ENCODE measurements around the gene PSD4.
A peak's percentile ranks its signal among the peaks of the same experiment; 100 is the strongest.

The PSD4 gene

GRCh38 chr2:113167962-113168340 is 5.8 kb upstream of the PSD4 start:
- Histone ChIP-seq H3K27me3 (ENCODE audit: control insufficient read depth in 1 of 2, insufficient read depth in 2 of 2, low read length in 2 of 2) (no peaks in the 10 kb centered on the region), H3K9me3 (ENCODE audit: control insufficient read depth in 1 of 2, low read length in 2 of 2) (no peaks in the 10 kb centered on the region), H3K4me3 (ENCODE audit: low read depth in 1 of 2, low read length in 2 of 2) (no peak overlapping the region), H3K4me1 (ENCODE audit: control insufficient read depth in 1 of 2, insufficient read depth in 2 of 2, low read length in 2 of 2) (peaks cover 43 to 52% of the 10 kb centered on the region in 2 donors), H3K27ac (ENCODE audit: low read depth, low read length) (peak overlapping the region; percentile 63), H3K36me3 (ENCODE audit: control insufficient read depth in 1 of 2, insufficient read depth in 2 of 2, low read length in 2 of 2) (no peaks in the 10 kb centered on the region), H3K9ac (ENCODE audit: low read depth in 1 of 2, low read length in 2 of 2) (peak overlapping the region in 1 of 2 donors; percentile 34)

- H3K4me1 ChIP-seq (ENCODE audit: control insufficient read depth in 1 of 2, insufficient read depth in 2 of 2, low read length in 2 of 2), result peaks cover 48 to 56% of the 10 kb centered on the region in 2 donors
- H3K4me3 ChIP-seq (ENCODE audit: low read depth in 1 of 2, low read length in 2 of 2), result no peak overlapping the region
- H3K9ac ChIP-seq (ENCODE audit: low read depth in 1 of 2, low read length in 2 of 2), result no peak overlapping the region
- H3K27ac ChIP-seq (ENCODE audit: low read depth, low read length), result no peak overlapping the region
- no peaks in the 10 kb centered on the region for H3K36me3 ChIP-seq (ENCODE audit: control insufficient read depth in 1 of 2, insufficient read depth in 2 of 2, low read length in 2 of 2)
- H3K27me3 ChIP-seq (ENCODE audit: control insufficient read depth in 1 of 2, insufficient read depth in 2 of 2, low read length in 2 of 2), result no peaks in the 10 kb centered on the region
- no peaks in the 10 kb centered on the region for H3K9me3 ChIP-seq (ENCODE audit: control insufficient read depth in 1 of 2, low read length in 2 of 2)
These were observed 4.7 kb upstream of the PSD4 start for GRCh38 chr2:113169002-113169530.

DNA sequence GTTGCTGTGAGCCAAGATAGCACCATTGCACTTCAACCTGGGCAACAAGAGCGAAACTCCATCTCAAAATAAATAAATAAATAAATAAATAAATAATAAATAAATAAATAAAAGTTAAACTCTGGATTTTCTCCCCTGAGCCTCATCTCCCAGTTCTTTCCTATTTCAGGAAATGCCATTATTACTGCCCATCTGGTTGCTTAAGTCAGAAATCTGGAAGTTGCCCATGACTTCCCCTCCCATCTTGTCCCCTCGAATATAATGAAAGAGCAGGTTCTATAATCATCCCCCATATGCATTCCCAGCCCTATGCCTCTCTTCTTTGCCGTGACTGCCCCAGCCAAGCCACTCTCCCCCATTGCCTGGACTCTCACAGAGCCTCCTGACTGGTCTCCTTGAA is 4.2 kb upstream of the PSD4 start:
- H3K4me3 ChIP-seq (ENCODE audit: low read depth in 1 of 2, low read length in 2 of 2), result no peak overlapping the region
- H3K27ac ChIP-seq (ENCODE audit: low read depth, low read length), result no peak overlapping the region
- no peaks in the 10 kb centered on the region for H3K27me3 ChIP-seq (ENCODE audit: control insufficient read depth in 1 of 2, insufficient read depth in 2 of 2, low read length in 2 of 2)
- H3K9ac ChIP-seq (ENCODE audit: low read depth in 1 of 2, low read length in 2 of 2), result no peak overlapping the region
- H3K36me3 ChIP-seq (ENCODE audit: control insufficient read depth in 1 of 2, insufficient read depth in 2 of 2, low read length in 2 of 2), result no peaks in the 10 kb centered on the region
- peaks cover 42 to 51% of the 10 kb centered on the region in 2 donors for H3K4me1 ChIP-seq (ENCODE audit: control insufficient read depth in 1 of 2, insufficient read depth in 2 of 2, low read length in 2 of 2)
- no peaks in the 10 kb centered on the region for H3K9me3 ChIP-seq (ENCODE audit: control insufficient read depth in 1 of 2, low read length in 2 of 2)

DNA sequence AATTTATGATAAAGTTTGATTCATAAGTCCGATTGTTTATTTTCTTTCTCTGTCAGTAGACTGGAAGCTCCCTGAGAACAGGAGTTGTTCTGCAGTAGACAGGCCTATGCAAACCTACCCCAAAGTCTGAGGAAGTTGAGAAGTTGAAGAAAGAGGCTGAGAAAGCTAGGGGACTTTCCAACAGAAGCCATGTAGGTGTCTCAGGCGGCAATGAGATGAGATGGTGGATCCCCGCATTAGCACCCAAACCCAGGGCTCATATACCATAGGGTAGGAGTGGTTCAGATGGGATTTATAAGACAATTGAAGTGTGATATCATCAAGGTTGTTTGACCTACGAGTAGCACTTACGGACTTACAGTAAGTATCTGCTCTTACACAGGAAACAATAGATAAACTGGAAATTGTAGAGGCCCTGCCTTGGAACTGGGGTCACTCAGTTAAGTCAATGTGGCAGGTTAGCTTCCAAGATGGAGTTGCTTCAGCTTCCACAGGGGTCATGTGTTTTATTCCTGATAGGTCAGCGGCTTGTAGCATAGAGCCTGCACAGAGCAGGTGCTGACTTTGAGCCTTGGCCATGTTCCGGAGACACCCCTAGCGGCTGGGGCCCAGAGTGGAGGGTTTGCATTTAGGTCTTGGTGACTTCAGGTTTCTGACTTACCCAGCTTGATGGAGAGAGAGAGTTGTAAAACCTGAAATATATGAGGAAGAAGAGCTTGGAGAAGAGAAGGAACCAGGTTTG is 2.3 kb upstream of the PSD4 start:
- no peaks in the 10 kb centered on the region for H3K36me3 ChIP-seq (ENCODE audit: control insufficient read depth in 1 of 2, insufficient read depth in 2 of 2, low read length in 2 of 2)
- peaks cover 44 to 46% of the 10 kb centered on the region in 2 donors for H3K4me1 ChIP-seq (ENCODE audit: control insufficient read depth in 1 of 2, insufficient read depth in 2 of 2, low read length in 2 of 2)
- no peaks in the 10 kb centered on the region for H3K9me3 ChIP-seq (ENCODE audit: control insufficient read depth in 1 of 2, low read length in 2 of 2)
- H3K9ac ChIP-seq (ENCODE audit: low read depth in 1 of 2, low read length in 2 of 2), result no peak overlapping the region
- H3K27me3 ChIP-seq (ENCODE audit: control insufficient read depth in 1 of 2, insufficient read depth in 2 of 2, low read length in 2 of 2), result no peaks in the 10 kb centered on the region
- no peak overlapping the region for H3K27ac ChIP-seq (ENCODE audit: low read depth, low read length)
- H3K4me3 ChIP-seq (ENCODE audit: low read depth in 1 of 2, low read length in 2 of 2), result no peak overlapping the region

DNA sequence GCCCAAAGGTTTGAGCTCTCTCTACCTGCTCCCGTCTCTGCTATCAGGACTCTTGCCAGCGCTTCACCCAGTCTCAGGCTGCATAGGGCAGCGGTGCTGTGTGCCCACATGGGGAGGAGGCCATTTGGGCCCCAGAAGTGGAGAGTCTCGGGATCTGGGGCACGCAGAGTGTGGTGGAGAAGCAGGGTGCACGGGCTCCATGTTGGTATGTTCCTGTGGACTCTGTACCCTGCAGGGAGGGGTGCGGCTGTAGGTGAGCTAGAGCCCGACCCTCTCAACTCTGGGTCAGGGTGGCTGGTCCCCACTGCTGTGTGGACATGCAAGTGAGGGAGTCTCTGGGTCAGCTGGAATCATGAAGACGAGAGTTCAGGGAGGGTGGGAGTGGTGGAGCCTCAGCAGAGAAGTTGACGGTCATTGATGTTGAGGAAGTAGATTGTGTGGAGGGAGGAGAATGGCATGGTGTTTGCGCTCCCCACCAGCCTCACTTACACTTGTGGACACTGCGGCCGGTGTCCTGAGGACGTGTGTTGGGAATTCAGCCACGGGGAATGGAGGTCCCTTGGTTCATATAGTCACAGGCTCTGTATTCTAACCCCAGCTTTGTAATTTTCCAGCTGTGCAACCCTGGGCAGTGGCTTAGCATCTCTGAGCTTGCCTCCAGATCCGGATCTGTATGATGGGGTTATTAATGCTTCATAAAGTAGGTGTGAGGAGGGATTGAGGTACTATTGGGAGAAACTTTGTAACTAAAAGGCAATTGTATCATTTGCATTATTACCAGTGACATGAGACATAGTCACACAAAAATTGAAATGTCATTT is 840 bp upstream of the PSD4 start:
- Histone ChIP-seq H3K27ac (ENCODE audit: low read depth, low read length) (no peak overlapping the region), H3K9ac (ENCODE audit: low read depth in 1 of 2, low read length in 2 of 2) (no peak overlapping the region), H3K27me3 (ENCODE audit: control insufficient read depth in 1 of 2, insufficient read depth in 2 of 2, low read length in 2 of 2) (no peaks in the 10 kb centered on the region), H3K36me3 (ENCODE audit: control insufficient read depth in 1 of 2, insufficient read depth in 2 of 2, low read length in 2 of 2) (no peaks in the 10 kb centered on the region), H3K9me3 (ENCODE audit: control insufficient read depth in 1 of 2, low read length in 2 of 2) (no peaks in the 10 kb centered on the region), H3K4me1 (ENCODE audit: control insufficient read depth in 1 of 2, insufficient read depth in 2 of 2, low read length in 2 of 2) (peaks cover 41 to 44% of the 10 kb centered on the region in 2 donors), H3K4me3 (ENCODE audit: low read depth in 1 of 2, low read length in 2 of 2) (peak overlapping the region in 1 of 2 donors; percentile 69)

DNA sequence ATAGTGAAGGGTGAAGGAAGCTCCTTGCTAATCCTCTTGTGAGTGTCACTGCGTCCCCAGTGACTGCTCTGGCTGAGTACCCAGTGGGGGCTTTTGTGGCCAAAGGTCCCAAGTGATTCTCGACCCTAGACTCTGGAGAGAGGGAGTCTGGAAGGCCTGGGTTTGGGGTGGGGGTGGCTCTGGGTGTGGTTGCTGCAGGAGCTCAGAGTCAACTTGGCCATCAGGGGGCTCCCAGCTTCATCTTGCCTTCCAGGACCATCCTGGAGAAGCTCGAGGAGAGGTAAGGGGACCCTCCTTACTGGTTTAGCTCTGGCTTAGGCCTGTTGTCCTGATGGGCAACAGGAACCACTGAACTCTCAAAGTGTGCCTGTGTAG is 592 bp downstream of the PSD4 start:
- peaks cover 36 to 47% of the 10 kb centered on the region in 2 donors for H3K4me1 ChIP-seq (ENCODE audit: control insufficient read depth in 1 of 2, insufficient read depth in 2 of 2, low read length in 2 of 2)
- H3K27me3 ChIP-seq (ENCODE audit: control insufficient read depth in 1 of 2, insufficient read depth in 2 of 2, low read length in 2 of 2), result no peaks in the 10 kb centered on the region
- peak overlapping the region; percentile 69 to 72 for H3K4me3 ChIP-seq (ENCODE audit: low read depth in 1 of 2, low read length in 2 of 2)
- H3K36me3 ChIP-seq (ENCODE audit: control insufficient read depth in 1 of 2, insufficient read depth in 2 of 2, low read length in 2 of 2), result no peaks in the 10 kb centered on the region
- no peak overlapping the region for H3K27ac ChIP-seq (ENCODE audit: low read depth, low read length)
- H3K9me3 ChIP-seq (ENCODE audit: control insufficient read depth in 1 of 2, low read length in 2 of 2), result no peaks in the 10 kb centered on the region
- peak overlapping the region in 1 of 2 donors; percentile 54 for H3K9ac ChIP-seq (ENCODE audit: low read depth in 1 of 2, low read length in 2 of 2)

DNA sequence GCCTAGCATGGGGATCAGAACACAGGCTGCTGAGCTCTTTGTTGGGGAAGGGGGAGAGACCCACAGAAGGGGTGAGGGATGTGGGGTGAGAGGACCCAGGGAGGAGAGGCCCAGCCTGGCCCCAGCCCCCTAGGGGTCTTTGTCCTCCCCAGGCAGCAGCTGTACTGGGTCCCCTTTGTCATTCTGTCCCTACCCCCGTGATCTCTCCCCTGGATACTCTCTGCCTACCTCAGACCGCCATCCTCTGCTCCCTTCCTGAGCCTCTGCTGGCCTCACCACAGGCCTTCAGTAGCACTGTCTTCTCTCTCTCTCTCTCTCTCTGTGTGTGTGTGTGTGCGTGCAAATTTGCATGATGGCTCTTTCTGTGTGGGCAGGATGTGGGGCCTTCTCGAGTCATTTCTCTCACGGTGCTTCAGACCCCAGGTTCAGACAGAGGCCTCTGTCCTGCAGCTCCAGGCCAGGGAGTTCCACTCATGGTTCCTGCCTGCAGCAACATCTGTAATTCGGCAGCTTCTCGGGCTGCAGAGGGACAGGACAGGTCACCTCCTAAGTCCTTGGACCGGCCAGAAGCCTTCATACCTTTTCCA is 1.4 kb downstream of the PSD4 start:
- Histone ChIP-seq H3K4me3 (ENCODE audit: low read depth in 1 of 2, low read length in 2 of 2) (peak overlapping the region; percentile 69 to 72), H3K9ac (ENCODE audit: low read depth in 1 of 2, low read length in 2 of 2) (peak overlapping the region; percentile 15 to 54), H3K4me1 (ENCODE audit: control insufficient read depth in 1 of 2, insufficient read depth in 2 of 2, low read length in 2 of 2) (peaks cover 44 to 52% of the 10 kb centered on the region in 2 donors), H3K27ac (ENCODE audit: low read depth, low read length) (no peak overlapping the region), H3K9me3 (ENCODE audit: control insufficient read depth in 1 of 2, low read length in 2 of 2) (no peaks in the 10 kb centered on the region), H3K27me3 (ENCODE audit: control insufficient read depth in 1 of 2, insufficient read depth in 2 of 2, low read length in 2 of 2) (no peaks in the 10 kb centered on the region), H3K36me3 (ENCODE audit: control insufficient read depth in 1 of 2, insufficient read depth in 2 of 2, low read length in 2 of 2) (no peaks in the 10 kb centered on the region)

GRCh38 chr2:113175736-113176695 is 2.2 kb downstream of the PSD4 start:
- Histone ChIP-seq H3K9ac (ENCODE audit: low read depth in 1 of 2, low read length in 2 of 2) (peak overlapping the region; percentile 15 to 21), H3K36me3 (ENCODE audit: control insufficient read depth in 1 of 2, insufficient read depth in 2 of 2, low read length in 2 of 2) (no peaks in the 10 kb centered on the region), H3K4me3 (ENCODE audit: low read depth in 1 of 2, low read length in 2 of 2) (peak overlapping the region; percentile 69 to 72), H3K27ac (ENCODE audit: low read depth, low read length) (no peak overlapping the region), H3K4me1 (ENCODE audit: control insufficient read depth in 1 of 2, insufficient read depth in 2 of 2, low read length in 2 of 2) (peaks cover 51 to 59% of the 10 kb centered on the region in 2 donors), H3K9me3 (ENCODE audit: control insufficient read depth in 1 of 2, low read length in 2 of 2) (no peaks in the 10 kb centered on the region), H3K27me3 (ENCODE audit: control insufficient read depth in 1 of 2, insufficient read depth in 2 of 2, low read length in 2 of 2) (no peaks in the 10 kb centered on the region)

DNA sequence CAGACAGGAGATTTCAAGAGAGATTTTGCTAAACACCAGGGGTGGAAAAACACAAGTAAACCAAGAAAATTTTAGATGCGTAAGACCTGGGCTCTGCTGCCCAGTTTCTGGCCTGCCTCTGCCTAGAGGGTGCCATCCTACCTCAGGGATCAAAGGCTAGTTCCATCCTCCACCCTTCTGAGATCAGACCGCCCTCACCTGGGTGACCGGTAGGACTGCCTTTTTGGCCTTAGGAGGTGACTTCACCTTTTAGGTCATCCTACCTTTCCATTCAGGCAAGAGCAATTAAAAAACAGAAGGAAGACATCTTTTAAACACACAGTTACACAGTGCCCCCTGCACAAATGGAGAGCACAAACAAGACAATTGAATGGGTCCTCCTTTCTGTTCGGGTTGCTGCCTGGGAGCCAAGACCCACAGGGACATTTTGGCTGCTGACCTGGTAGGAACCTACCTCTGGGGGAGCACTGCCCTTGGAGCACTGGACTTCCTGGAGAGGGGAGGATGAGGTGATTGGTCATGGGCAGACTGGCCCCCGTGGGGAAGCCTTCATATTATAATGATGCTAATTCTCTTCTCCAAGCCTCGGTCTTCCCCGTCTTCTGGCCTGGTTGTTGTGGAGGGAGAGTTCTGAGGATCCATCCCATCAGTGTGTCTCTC is 3.1 kb downstream of the PSD4 start:
- no peak overlapping the region for H3K27ac ChIP-seq (ENCODE audit: low read depth, low read length)
- peak overlapping the region; percentile 69 to 72 for H3K4me3 ChIP-seq (ENCODE audit: low read depth in 1 of 2, low read length in 2 of 2)
- peaks cover 59 to 67% of the 10 kb centered on the region in 2 donors for H3K4me1 ChIP-seq (ENCODE audit: control insufficient read depth in 1 of 2, insufficient read depth in 2 of 2, low read length in 2 of 2)

More for the DNA sequence above, 3.1 kb downstream of the PSD4 start:
- Histone ChIP-seq H3K9me3 (ENCODE audit: control insufficient read depth in 1 of 2, low read length in 2 of 2) (no peaks in the 10 kb centered on the region), H3K36me3 (ENCODE audit: control insufficient read depth in 1 of 2, insufficient read depth in 2 of 2, low read length in 2 of 2) (peaks cover 0 to 4% of the 10 kb centered on the region in 2 donors), H3K9ac (ENCODE audit: low read depth in 1 of 2, low read length in 2 of 2) (no peak overlapping the region), H3K27me3 (ENCODE audit: control insufficient read depth in 1 of 2, insufficient read depth in 2 of 2, low read length in 2 of 2) (no peaks in the 10 kb centered on the region)
